ENCODE data around the gene PNLIP.

Gene PNLIP

DNA sequence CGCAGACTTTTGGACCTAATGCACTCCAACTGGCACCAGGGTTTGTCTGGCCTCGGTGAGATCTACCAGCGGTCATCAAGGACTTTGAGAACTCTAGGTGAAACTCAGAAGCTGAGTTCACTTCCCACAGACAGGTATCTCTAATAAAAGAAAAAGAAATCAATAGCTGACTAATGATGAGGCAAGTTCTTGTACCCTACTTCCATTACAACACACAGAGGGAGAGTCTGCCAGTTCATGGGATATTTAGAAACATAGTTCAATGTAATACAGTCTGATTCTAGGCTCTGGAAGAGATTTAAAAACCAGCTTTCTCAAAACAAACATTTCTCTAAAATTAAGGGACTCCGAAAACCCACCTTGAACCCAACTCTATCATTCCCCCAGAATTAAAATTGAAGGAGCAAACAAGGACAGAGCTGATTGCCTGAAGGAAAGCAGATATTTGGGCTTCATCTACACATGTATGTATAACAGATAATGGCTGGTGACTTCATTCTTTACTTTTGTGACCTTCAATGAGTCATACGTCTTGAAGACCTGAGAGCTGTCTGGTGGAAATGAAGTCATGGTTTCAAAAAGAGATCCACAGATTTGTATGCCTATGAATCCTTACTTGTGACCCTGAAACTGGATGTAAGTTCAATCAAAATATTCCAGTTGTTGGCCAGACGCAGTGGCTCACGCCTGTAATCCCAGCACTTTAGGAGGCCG is 42.3 kb downstream of the PNLIP start:
- DNase-seq, result no peak

DNA sequence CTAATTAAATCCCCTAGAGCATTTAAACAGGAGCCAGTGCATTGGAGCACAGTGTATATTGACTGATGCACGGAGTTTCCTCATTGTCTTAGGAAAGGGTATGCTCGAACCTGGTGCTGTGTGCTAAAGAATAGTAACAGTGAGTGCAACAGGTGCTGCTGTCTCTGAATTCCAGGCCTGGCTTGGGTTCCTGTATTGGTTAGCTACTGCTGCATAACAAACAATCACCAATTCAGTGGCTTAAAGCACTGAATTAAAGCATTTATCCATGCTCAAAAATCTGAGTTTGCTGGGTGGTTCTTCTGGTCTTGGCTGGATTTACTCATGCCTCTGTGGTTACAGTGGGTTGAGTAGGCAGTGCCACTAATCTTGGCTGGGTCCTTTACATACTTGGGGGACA is 43.3 kb downstream of the PNLIP start:
- no peak for DNase-seq

DNA sequence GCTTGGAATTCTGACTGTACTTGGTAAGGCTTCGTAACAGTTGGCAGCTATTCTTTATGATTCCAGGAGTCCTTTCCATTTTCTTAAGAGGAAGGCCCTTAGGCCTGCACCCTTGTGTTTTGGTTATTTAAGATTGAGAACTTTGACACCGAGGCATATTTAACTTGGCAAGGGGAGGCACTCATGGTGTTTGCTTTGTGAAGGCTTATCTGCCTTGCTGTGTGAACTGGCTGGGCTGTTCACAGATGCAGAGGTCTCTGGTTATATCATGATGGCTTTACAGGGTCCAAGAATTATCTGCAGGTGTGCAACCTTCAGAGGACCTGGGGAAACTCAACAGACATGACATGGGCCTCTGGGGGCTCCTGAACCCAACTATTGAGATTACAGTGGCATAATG is 44.2 kb downstream of the PNLIP start:
- DNase-seq, result no peak

DNA sequence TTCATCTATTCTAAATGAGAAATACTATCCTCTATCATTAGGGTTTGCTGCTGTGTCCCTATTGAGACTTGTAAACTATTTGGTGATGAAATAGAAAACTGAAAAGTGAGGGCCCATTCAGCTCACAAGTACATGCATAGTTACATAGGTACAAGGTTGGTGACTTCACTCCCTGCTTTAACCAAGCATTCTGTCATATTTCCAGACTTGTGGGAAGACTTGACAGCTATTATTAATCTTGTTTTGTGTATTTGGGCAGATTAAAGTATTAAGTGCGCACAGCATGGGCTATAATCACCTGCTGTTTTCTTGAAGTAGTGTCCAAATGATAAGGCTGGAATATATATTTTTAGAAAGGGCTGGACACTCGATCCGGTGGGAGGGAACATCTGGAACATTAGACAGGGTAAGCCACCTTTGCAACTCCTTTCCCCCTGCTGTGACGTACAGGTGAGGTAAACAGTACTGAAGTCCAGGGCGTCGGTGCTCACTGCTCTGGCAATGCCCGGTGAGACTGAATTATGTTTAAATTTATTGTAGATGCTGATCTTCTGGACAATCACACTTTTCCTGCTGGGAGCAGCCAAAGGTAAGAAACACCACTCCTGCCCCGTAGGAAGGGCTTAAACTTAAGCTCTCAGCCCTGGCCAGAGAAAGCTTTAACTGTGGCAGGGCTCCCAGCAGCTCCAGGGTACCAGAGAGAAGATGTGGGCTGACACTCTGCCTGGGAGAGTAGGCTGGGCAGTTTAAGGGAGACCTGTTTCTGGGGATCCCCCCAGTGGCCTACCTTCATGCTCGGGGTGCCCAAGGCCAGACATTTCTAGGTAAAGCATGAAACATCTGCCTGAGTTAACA is 45.1 kb downstream of the PNLIP start, which contains the start of gene PNLIPRP1:
TSS of gene PNLIPRP1 (plus strand) at position 370 of the 855 bp plus-strand sequence. CDS start at position 541, 171 bp downstream.
- no peak for DNase-seq

DNA sequence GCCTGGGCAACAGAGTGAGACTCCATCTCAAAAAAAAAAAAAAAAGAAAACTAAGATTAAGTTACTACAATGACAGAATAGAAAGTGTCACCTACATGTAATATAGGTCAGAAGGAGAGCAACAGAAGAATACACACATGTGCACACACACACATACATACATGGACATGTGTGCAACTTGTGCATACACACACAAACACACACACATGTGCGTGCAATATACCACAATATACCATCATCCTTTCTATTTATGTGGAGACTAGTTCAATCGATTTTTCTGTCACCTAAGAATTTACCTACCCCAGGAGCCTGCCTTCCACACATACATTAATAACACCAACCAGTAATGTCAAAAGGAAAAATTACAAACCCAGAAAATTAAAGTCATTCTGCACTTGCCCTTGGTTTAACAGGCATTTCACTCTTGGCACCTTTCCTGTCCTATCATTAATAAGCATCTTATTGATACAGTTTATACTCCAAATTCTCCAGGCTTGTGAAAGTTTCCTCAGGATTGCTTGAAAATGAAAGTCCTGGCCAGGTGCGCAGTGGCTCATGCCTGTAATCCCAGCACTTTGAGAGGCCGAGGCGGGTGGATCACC is 47.5 kb downstream of the PNLIP start:
- DNase-seq, result no peak

DNA sequence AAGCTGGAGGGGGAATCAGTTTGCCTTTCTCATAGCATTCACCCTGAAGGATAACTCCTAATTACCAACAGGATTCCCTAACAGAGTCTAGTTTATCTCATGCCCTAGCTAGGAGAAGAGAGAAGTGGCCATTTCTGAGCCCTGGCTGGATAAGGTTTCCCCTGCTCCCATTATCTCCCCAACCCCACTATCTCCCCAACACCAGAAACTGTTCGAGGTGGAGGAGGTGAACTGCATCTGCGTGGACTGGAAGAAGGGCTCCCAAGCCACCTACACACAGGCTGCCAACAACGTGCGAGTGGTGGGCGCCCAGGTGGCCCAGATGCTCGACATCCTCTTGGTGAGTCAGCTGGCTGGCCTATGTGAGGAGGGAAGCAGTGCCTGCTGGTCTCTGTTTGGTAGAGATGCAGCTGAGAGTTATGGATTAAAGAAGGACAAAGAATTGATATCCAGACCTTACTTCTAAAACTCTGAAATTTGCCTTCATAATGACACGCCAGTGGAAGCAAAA is 48.8 kb downstream of the PNLIP start:
- DNase-seq, result no peak

DNA sequence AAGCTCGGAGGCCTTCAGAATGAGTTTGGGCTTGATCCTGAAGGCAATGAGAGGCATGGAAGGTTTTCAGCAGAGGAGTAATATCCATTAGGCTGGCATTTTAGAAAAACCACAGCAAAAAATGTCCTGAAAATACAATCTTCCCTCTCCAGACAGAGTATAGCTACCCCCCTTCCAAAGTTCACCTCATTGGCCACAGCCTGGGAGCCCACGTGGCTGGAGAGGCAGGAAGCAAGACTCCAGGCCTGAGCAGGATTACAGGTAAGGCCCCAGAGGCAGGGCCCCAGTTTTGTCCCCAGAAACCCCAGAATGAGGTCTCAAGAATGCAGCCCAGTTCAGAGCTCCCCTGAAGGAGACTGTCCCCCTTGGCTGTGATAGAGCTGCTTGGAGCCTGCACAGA is 50.3 kb downstream of the PNLIP start:
- no peak for DNase-seq

DNA sequence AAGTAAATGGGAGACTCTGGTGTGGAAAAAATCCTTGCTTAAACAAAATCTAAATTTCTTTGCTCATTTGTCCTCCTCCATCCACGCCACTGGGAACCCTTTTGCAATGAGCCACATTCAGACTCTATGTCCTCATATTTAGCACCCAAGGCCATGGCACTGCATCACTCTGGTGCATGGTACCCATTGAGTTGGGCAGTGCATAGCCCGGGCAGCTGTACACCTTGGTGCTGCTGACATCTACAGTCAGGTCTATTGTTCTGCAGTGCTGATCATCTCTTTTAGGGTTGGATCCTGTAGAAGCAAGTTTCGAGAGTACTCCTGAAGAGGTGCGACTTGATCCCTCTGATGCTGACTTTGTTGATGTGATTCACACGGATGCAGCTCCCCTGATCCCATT is 51.8 kb downstream of the PNLIP start:
- DNase-seq, result no peak

DNA sequence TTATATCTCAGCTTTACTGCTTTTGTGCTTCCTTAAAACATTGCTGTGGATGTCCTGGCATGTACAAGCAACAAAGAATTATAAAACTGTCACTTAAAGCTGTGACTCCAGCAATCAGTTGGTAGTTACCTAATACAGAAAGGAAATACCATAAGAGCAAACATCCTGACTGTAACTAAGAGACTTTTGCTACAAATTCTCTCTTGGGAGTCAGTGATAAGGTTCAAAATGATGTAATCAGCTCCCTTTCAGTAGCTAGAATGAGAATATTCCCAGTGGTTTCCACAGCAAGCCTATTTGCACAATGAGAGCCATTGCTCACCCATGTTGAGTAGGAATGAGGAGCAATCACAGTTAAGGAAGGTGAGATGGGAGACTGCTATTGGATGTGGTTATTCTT is 52.6 kb downstream of the PNLIP start:
- no peak for DNase-seq

DNA sequence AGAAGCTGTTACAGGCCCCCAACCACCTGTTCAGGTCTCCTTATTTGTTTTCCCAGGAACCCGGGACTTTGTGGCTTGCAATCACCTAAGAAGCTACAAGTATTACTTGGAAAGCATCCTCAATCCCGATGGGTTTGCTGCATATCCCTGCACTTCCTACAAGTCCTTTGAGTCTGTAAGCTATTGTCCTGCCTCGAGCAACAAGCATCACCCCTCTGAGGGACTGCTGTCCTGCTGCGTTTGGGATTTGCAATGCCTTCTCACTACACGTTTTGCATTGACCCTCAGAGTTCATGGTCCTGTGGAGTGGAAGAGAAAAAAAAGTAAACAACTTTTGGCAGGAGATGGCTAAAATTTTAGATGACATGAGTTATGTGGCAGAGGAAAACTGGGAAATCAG is 54.3 kb downstream of the PNLIP start:
- no peak for DNase-seq

DNA sequence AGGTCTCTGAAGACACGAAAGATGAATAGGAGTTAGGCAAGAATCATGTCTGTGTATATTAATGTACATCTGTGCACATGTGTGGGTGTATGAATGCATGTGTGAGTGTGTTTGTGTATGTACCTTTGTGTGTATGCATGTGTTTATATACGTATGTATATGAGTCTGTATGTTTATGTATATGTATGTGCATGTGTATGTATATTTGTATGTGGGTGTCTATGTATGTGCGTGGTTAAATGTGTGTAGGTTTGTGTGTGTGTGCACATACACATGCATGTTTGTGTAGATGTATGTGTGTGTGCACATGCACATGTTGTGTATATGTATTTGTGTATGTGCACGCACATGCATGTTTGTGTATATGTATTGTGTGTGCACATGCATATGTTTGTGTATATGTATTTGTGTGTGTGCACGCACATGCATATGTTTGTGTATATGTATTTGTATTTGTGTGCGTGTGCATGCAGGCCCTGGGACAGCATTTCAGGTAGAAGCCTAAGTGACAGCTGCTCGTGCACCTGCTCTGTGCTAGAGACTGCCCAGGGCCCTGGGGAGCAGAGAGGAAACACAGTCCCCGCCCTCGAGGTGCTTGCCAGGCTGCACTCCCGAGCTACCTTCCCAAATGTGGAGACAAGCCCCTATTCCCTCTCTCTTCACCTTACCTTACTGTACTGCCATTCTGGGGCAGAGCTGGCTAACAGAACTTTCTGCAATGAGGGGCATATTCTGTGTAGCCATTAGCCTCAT is 57.1 kb downstream of the PNLIP start:
- DNase-seq, result no peak

DNA sequence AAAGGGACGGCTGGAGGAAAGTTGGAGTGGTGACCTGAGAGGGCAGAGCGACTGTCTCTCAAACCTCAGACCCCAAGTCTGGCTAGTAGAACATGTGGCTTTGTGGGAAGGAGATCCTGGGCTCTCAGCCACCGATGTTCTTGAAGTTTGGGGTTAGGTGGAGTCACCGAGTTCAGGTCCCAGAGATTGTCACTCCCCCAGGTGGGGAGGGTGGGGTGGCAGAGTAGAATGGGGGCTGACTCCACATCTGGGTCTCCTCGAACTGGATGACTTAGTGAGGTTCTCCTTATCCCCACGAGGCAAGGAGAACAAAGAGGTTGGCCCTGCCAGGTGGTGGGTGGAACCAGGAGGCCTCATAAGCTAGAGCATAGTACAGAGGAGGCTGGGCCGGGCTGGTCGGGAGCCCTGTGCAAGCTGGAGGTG is 60.3 kb downstream of the PNLIP start:
- DNase-seq, result no peak

DNA sequence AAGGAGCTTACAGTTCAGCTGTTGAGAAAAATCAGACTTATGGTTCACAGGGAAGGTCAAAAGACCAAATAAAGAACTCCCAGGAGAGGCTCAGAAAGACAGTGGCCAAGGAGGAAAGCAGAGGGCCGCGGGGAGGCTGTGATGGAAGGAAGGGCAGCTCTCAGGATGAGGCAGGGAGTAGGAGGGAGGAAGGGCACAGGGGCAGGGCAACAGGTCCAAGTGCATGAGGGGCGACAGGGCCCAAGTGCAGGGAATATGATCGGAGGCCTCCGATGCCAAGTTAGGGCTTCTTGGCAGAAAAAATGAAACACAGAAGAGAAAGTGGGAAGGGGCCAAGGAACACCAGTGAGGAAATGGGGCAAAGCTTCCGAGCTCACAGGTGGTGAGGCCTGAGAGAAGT is 61.6 kb downstream of the PNLIP start:
- DNase-seq, result no peak

DNA sequence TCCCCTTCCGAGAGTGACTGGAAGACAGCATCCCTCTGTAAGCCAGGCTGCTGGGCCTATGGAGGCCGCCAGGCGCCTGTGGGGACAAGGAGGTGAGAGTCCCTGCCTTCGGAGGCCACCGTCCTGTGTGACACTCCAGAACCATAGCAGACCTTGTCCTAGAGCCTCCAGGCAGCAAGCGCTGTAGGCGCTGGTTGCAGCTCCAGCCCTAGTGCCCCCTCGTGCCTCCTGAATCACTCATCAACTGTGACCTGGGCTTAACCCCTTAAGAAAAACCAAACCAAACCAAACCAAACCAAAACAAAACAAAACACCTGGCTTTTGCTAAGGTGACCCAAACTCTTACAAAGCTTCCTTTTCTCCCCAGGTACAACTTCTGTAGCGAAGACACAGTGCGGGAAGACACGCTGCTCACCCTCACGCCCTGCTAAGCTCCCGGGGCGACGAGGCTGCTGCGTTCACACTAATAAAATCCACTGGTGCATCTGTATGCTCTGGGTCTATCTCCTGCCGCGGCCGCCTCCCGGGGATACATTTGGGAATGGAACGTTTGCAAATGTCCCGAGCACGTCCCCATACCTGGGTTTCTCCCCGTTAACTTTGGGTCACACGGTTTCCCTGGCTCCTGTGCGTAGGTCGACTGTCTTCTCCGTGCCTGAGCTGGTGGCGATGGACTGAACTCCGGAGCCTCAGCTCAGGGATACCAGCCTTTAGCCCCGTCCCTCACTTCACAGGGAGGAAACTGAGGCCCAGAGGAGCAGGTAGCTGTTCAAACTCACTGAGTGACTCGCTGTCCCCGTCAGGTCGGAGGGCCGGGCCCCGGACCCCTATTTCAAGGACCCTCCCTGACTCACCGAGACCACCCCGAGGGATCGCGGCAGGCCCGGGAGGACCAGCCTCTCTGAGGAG is 63.2 kb downstream of the PNLIP start:
- DNase-seq, result no peak

DNA sequence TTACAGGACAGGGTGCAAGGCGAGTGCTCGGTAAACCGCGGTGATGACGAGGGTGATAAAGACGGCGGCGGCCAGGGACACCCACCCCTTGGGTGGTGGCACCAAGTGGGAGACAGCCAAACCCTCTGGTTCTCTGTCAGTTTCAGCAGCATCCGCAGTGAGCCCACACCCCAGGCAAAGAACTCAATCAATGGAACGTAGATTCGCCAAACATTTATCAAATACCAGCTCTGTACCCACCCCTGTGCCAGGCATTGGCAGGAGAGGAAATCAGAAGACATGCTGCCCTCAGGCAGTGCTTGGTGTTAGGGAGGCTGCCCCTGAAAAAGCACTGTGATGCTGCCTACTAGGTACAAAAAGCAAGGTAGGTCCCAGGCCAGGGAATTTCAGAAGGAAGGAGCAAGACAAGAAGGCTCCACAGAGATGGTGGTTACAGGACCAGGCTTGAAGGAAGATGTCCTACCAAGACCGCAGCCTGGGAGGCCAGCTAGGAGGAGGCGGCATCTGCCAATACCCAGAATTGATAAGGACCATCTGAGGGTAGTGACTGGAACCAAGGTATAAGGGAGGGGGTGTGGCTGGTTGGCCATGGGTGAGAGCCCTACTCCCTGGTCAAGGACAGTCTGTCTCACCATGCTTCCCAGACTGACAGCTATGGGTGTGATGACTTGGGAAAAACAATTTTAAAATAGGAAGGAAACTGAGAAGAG is 64.9 kb downstream of the PNLIP start:
- DNase-seq, result no peak

DNA sequence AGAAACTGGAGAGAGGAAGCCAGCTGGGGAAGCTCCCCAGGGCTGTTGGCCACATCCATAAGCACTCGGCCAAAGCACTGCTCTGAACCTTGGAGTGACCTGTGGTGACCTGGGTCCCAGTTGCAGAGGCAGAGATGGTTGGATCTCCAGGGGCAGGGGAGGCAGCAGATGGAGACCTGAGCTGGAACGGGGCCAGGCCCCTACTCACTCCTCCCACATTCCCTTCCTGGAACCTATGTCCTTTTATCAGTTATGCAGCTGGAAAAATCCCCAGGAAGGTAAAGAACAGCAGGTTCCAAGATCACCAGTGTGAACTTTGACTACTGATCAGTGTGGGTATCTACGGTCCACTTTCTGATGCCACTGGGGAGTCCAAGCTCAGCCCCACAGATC is 65.4 kb downstream of the PNLIP start:
- no peak for DNase-seq

DNA sequence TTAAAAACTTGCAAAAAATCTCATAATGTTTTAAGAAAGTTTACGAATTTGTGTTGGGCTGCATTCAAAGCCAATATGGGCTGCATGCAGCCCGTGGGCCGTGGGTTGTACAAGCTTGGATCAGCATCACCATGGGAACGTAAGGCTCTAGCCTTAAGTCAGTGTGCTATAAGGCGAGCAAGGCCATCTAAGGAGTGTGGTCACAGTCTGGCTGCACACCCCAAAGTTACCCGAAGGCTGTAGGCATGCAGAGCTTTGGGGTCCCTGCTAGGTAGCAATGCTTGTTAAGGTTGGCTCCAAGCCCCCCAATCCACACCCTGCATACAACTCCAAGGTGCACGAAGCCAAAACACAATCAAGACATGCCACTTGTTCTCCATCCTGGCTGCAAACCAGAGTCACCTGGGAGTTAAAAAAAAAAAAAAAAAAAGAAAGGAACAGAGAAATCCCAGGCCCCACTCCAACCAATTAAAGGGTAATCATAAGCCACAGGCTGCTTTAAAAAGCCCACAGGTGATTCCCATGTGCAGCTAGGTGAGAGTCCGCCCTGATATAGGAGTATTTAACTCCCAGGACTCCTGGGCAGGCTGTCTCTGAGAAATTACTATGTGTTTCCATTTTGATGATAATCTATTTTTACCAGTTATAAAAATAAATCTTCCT is 66.5 kb downstream of the PNLIP start:
- DNase-seq, result no peak

DNA sequence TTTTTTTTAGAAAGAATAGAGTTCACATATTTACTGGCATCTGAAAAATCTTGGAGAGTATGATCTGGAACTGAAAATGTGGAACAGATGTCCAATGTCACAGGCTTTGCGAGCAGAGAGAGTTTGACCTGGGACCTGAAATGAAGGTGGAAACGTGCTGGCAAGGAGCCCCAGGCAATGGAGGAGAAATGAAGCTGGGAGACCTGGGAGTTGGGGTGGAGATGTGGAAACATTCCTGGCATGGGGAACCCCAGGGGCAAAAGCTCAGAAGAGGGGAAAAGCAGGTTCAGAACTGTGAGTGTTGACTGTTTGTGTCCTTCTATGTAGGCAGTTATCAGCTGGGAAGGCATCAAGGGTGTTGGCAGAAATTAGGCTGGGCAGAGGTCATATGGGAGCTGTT is 67.7 kb downstream of the PNLIP start:
- DNase-seq, result no peak

DNA sequence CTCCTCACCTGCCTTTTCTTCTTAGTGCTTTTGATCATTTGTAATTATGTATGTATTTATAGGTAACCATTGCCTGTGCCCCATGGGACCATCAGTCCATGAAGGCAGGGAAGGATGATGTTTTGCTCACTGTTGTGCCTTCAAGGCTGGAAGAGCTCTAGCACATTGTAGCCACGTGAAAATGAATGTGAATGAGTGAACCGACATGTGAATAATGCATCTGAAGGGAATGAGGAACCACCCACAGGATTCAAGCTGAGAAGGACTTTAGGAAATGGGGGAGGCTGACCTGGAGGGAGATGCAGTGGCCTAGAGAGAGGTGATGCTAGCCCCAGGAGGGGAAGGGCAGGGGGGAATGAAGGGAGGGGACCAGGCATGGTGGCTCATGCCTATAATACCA is 69.1 kb downstream of the PNLIP start:
- no peak for DNase-seq

DNA sequence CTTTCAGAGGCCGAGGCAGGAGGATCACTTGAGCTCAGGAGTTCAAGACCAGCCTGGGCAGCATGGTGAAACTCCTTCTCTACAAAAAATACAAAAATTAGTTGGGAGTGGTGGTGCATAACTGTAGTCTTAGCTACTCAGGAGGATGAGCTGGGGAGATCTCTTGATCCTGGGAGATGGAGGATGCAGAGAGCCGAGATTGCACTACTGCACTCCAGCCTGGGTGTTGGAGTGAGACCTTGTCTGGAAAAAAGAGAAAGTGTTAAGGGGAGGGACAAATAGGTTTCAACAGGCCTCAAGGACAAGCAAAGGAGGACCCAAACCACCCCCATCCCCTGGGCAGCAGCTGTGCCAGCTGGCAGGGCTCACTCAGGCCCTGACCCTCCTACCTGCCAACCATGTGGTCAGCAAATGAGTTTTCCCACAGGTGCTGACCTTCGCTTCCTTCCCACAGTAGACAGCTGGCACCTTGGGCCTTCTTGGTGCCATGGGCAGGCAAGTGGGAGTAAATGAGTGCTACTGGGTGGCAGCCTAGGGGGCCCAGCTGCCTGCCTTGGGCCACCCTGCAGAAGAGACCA is 69.6 kb downstream of the PNLIP start:
- no peak for DNase-seq
